DMS153 treated with DMSO at 0.1 percent for 48 hours (cell line): ENCODE data around the gene FRMD4A.
"Not testable (repeated sequence)": the region's sequence is repeated elsewhere in the genome, so short reads cannot be mapped to it uniquely, and the experiment has no call there.

Experiments
- DNase-seq: peaks from one replicate; lab custom pipeline; 2025; ENCODE audit not compliant: unreplicated experiment; lab: John Stamatoyannopoulos, UW

Gene FRMD4A

DNA sequence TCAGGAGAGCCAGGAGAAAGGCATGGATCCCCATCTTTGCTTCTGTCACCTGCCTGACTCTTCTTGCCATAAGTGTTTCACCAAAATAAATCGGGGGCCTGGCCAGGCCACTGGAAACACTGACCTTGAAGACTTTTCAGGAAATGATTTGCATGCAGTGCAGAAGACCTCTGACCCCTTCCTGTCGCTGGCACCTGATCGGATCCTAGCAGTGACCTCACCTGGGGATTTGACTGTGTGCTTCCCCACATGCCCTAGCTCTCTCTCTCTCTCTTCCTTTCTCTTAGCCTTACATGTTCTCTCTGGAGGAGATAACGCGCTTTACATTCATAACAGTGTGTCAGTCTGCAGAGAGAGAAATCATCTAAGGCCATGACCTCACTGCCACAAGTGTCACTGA, 500.9 kb downstream of the FRMD4A start:
- DNase-seq: no peak

DNA sequence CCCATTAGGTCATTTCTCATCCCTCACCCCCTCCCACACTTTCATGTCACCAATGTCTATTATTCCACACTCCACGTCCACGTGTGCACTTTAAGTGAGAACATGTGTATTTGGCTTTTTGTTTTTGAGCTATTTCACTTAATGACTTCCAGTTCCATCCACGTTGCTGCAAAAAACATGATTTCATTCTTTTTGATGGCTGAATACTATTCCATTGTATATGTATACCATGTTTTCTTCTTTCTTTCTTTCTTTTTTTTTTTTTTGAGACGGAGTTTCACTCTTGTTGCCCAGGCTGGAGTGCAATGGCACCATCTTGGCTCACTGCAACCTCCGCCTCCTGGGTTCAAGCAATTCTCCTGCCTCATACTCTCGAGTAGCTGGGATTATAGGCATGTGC, 502.4 kb downstream of the FRMD4A start:
- not testable (repeated sequence) for DNase-seq

DNA sequence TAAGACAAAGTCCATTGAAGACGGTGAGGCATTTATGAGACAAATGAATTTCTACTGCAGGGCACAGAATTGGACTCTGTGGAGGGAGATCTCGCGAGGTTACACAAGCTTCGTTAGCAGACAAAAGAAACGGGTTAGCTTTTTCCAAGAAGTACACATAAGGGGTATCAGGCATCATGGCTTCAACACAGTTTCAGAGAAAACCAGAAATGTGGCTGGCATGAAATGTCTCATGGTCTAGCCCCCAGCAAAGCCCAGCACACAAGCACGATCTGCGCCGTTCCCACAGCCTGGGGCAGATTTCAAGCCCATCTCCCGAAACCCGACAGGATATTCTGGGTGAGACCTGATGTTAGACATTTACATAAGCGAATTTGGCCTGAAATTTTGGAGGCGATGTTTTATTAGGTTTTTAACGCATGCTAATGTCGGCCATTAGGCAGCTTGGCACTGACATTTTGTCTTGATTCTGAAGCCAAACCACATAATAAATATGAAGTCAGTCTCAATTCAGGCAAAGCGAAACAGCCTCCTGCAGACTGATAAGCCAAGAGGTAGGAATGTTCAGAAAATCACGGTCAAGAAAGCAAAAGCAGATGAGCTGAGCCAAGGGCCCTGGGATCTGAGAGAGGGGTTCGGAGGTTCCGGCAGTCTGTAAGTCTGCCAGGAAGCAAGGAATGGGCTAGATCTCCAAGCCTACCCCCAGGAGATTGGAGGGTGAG, 503.5 kb downstream of the FRMD4A start:
- DNase-seq: no peak

DNA sequence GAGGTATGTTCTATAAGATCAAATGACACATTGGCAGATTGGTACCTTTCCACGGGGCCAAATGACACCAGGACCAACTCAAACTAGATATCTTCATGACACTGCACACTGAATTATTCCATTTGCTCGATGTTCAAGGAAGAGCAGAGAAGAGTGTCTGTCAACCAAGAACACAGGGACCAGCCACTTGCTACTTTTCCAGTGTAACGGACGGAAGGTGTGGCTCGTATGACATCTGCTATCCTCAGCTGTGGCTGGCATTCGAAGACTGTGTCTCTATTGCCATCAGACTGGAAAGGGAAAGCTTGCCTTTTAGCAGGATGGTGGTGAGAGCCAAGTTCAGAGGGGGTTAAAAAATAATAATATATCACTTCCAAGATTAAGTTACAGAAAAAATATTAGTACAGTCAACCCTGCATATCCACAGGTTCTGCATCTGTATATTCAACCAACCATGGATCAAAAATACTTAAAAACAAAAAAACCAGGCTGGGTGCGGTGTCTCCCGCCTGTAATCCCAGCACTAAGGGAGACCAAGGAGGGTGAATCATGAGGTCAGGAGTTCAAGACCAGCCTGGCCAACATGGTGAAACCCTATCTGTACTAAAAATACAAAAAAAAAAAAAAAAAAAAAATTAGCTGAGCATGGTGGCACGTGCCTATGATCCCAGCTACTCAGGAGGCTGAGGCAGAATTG, 506.9 kb downstream of the FRMD4A start:
- DNase-seq: no peak

DNA sequence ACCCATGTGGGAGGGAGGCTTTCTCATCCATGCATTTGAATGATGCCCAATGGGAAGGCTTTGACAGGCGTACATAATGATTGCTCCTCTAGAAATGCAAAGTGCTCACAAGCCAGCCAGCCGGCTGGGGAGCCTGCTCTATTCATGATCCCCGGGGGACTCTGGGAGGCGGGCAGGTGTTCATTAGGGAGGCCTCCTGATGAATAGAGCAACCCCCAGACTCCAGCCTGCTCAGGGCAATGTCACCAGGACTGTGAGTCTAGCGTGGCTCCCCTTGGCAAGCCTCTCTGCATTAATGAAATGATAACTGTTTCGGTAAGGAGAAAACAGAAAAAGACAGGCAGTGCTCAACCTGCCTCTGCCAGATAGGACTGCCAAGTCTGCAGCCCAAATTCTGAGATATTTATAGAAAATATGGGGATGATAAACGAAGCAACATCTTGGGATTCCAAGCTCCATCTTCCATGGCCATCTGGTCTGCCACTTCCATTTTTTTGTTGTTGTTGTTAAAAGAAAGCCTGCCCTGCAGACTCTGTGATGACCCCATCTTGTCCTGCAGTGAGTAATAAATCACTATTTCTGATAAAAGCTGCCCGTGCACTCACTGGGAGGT, 507.5 kb downstream of the FRMD4A start:
- no peak for DNase-seq

DNA sequence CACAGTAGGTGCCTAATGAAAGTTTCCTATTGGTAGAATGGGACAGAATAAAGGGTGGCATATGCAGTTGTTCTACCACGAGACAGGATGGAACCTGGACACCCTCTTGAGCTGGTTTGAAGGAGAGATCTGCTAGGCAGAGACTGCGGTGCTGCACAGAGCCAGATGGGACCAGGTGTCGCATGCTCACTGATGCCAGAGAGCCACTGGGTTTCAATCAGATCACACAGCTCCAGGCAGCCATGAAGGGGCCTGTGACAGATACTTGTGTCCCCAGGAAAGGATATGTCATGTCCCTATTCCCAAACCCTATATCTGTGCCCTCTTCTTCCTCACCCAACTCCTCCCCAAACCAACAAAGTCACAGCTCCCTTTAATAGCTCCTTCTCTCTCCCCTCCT, 508.2 kb downstream of the FRMD4A start:
- no peak for DNase-seq

DNA sequence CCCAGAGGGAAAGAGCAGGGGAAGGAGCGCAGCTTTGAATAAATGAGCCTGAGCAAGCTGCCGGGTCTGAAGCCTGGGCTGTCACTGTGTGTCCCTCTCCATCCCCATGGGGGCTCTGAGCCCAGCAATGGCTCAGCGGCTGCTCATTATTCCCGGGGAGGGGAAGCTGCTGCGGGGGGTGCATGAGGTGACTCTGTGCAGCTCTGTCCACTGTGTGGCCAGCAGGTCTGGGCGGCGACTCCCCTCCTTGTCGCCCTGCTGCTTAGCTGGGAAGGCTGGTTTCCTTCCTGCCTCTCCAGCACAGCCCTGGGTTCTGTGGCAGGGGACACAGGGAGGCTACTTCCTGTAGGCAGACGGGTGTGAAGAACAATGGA, 509.8 kb downstream of the FRMD4A start:
- no peak for DNase-seq

DNA sequence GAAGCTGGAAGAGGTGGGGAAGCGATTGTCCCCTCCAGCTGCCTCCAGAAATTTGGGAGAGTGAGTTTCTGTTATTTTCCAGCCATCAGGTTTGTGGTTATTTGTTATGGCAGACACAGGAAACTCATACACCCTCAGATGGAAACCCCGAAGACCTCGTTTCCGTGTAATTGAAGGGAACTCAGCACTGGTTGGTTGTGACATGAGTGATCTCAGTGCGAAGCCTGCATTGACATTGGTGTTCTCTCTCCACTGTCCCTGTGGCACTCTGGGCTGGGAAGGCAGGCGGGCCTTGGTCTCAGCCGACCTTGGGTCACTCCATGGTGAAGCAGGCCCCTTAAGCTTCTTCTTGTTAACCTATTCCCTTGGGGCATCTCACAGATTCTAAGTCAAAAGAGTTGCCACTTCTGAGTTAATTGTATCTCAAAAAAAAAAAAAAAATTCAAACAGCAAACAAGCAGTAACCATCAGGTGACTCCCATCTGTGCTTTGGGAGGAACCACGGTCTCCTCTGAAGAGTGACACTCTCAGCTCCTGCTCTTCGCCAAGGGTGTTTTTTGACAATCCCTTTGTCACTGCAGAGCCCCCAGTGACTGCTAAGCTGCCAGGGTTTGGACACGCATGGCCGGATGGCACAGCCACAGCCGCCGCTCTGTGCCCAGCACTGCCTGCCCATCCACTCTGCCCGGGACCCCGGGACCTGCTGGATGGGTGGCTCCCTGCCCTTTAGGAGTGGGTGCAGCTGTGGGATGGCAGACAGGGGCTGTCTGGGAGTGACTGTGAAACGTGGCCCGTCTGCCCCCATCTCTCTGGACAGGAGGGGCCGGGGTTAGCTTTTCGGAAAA, 510.4 kb downstream of the FRMD4A start:
- DNase-seq: no peak

DNA sequence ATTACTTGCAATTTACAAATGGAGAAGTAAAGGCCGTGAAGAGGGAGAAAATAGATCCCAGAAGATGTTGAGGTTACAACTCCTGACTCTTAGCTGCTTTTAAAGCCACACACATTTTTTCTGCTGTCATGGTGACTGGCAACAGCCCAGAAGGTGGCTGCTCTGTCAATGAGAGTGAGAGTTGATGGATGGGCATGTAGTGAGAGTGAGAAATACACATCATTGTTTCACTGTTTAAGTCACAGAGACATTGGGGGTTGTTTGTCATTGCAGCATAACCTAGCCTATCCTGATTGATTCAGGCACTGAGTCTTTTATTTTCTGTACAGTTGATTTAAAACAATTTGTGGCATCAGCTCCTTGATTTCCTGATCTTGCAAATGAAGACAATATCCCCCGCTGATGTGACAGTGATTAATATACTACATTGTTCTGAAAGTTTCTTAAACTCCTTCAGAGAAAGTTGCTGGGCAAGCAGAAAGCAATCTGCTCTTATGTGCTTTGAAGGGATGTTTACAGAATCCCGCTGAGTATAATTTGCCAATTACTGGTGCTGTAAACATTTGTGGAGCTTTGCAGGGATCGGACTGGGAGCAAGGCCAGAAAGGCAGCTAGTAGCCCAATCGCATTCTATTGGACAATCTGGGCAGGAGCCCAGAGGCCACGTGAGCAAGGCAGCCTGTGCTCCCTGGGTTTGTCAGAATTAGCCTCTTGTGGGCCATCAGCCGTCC, 514.4 kb downstream of the FRMD4A start:
- DNase-seq: no peak

DNA sequence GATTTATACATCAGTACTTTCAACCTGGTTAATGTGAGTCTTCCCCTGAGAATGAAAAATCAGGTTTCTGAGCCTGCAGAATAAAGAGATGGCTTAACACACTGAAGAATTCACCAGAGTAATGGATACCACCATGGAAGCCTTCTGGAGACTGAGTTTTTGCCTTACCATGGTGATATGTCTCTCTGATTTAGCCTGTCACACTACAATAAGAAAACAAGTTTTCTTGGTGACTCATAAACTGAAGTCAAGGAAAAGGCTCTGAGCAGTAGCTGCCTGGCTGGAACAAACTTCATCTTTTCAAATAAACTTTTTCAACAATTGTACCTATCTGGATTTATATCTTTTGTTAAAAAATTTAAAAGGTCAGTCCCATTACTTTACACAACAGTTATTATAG, 515.0 kb downstream of the FRMD4A start:
- no peak for DNase-seq

DNA sequence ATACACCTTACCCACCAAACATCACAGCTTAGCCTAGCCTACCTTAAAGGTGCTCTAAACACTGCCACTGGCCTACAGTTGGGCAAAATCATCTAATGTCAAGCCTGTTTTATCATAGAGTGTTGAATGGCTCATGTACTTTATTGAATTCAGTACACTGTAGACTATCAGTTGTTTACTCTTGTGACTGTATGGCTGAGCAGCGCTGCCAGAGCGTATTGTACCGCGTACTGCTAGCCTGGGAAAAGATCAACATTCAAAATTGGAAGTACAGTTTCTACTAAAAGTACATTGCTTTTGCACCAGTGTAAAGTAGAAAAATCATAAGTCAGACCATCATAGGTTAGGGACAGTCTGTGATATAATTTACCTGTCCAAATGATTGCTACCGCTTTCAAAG, 517.2 kb downstream of the FRMD4A start:
- no peak for DNase-seq

DNA sequence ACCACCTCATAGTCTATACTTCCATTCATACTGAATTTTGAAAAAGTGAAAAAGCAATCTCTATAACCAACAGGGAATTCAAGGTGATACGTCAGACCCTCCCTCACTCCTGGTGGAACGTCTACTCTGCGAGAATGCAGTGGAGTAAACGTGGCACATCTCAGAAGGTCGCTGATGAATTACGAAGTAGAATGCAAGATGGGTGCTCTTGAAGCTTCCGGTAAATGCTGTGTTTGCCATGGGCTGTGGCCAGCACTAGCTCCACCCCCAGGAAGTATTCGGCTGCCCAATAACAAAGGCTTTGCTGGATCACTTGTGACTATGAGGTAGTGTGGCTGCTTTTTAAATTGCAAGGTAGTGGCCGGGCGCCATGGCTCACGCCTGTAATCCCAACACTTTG, 517.9 kb downstream of the FRMD4A start:
- no peak for DNase-seq

DNA sequence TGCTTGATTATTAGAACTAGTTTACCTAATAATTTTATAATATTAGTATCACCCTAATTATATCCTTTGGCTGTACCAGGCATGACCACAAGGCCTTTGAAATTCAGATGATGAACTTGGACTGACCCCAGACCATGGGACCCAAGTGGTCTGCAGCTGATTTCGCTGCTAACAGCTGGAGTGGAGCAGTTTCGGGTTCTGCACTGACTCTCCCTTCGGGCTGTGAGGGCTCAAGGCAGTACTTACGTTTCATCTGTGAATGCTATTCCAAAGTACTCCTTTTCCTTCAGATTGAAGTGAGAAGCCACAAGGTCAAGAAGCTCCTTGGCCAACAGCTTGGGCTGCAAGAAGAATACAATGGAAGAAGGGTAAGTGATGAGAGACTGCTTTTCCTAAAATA, 520.2 kb downstream of the FRMD4A start:
- no peak for DNase-seq

DNA sequence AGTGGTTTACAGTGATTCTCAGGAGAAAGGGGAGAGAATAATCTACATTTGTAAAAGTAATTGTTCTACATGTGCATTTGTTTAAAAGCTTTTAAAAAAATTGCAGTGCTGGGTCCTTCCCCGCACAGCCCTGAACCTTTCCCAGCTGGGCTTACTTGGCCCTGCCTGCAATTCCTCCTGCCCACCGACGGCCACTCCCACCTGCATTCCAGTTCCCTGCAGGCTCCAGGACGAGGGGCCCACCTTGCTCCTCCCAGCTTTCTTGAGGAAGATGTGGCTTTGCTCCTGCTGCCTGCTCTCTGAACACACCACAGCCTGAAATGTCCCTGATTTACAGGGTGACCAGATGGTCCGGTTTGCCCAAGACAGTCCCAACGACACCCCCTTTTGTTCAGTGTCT, 521.3 kb downstream of the FRMD4A start:
- DNase-seq: no peak

DNA sequence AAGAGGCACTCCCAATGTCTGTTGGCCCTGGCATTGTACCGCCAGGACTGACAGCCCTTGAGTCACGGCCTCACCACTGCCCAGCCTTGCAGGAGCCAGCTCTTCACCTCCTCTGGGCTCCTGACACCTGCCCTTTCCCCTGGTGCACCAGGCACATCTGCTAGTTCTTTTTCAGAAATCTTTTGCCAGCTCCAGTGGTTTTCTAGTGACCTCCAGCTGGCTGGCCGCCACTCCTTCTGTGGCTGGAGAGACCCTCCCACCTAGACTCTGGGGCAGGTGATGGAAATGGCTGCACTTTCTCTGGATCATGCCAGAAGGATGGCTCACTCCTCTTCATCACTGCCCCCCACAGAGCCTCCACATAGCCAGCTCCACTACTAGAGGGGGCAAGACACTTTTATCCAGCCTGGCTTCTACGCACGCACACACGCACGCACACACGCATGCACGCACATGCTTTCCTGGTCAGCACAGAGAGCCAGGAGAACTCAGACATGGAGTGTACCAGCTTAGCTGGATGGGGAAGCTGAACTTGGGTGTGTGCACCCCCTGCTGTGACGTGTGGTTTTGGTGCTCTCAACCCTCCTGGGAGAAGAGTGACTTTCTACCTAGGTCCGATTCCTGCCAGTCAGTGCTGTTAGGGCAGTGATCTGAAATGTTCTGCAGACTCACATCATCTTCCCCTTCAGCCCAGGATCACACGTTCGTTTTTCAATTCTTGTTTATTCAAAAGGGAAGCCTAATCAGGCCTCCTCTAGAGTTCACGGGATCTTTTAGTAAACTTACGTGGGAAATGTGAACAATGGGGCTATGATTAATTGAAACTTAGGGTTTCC, 522.0 kb downstream of the FRMD4A start:
- no peak for DNase-seq

DNA sequence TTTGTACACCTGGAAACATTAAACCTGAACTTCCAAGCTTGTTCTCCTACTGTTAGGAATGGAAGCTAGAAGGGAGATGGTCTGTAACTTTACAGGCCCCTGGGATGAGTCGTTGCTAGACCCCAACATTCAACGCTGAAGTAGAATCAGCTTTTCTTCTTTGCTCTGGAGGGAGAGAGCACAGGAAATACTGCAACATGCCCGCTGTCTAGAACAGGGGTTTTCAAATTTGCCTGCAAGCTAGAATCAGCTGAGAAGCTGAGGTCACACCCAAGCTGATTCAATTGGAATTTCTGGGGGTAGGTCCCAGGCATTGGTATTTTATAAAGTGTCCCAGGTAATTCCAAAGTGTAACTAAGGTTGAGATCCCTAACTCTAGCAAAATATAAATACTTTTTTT, 524.3 kb downstream of the FRMD4A start:
- DNase-seq: no peak

DNA sequence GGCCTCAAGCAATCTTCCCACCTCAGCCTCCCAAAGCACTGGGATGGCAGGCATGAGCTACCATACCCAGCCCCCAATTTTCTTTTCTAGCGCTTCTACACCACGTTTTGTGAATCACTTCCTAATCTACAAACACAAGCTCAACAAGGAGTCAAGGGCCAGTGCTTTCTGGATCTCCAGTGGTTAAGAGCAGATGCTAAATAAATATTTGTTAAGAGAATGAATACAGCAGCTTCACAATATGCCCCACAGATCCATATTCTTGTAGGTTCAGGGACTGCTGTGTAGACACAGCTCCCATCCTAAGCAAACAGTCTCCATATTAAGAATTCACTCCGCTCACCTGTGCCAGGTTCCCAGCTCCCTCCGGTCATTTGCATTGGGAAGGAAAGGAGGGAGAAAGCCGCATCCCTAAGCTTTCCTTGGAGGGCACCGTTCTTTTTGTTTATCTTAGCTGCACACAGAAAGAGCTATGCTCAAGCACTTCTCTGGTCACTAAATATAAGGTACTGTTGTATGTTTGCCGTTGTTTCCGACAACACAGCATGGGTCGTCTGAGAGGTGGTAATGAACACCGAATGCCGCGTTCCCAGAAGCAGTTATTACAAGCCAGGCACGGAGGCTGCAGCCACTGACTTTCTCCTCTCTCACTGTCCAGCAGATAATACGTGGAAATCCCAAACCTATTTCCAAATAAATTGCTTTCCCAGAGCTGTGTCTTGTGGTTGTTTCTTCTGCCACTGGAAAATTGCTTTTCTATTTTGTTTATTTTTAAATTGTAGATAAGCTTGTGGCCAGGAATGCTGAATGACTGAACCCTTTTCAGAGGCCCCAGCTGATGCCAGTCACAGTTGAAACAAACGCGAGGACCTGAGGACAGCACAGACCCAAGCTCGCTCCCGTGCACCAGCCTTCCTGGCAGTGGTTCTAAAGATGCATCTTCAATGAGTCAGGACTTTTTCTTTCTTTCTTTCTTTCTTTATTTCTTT, 526.9 kb downstream of the FRMD4A start:
- DNase-seq: peak; percentile 29

DNA sequence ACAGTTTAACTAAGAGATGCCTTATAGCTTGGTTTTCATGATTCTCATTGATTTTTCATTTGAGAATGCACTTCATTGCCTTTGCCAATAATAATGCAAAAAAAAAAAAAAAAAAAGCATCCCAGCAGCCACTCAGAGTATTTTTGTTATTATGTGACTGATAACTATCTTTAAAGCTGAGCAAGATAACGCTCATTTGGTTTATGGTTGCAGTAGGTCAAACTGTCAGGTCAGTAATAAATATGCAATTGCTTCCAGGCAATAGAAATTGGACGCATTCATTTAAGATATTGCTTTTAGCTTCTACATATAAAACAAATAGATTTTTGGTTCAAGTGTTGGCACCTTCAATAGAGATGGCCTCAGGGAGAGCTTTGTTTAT, 528.8 kb downstream of the FRMD4A start:
- no peak for DNase-seq
